HG02588 (cell line): Measurements from ENCODE around the gene COPA.

ENCODE experiments used
- ATAC-seq: cut with Tn5 transposase; IDR thresholded peaks from one replicate; pipeline ENCODE4 v1.9.1; 2021; ENCODE audit warnings: mild to moderate bottlenecking, moderate library complexity; ENCODE audit not compliant: unreplicated experiment

The COPA gene

GRCh38 chr1:160239582-160240299 lies 103.3 kb downstream of the COPA start:
- ATAC-seq: no peak
